ENCODE data around the gene DCAF16.
"Not testable (repeated sequence)": the region's sequence is repeated elsewhere in the genome, so short reads cannot be mapped to it uniquely, and the experiment has no call there.

Gene DCAF16

GRCh38 chr4:17810260-17811077 lies at the start of gene DCAF16, which contains the start of gene NCAPG:
TSS of gene DCAF16 (minus strand) at chr4:17810757. CDS start at chr4:17804141, 6,616 bp downstream.
TSS of gene NCAPG (plus strand) at chr4:17810979. CDS start at chr4:17811078, 99 bp downstream.
- Histone ChIP-seq H3K36me3 (peaks cover 71% of the 10 kb centered on the region), H3K27me3 (ENCODE audit: insufficient read depth, low read depth, severe bottlenecking) (no peaks in the 10 kb centered on the region), H3K27ac (peak within 1 kb of the TSS; percentile 95), H3K4me3 (ENCODE audit: low read depth, low read length) (peak within 1 kb of the TSS; percentile 94), H3K9me3 (ENCODE audit: severe bottlenecking) (no peaks in the 10 kb centered on the region)
- TF ChIP-seq, protein P1, sequence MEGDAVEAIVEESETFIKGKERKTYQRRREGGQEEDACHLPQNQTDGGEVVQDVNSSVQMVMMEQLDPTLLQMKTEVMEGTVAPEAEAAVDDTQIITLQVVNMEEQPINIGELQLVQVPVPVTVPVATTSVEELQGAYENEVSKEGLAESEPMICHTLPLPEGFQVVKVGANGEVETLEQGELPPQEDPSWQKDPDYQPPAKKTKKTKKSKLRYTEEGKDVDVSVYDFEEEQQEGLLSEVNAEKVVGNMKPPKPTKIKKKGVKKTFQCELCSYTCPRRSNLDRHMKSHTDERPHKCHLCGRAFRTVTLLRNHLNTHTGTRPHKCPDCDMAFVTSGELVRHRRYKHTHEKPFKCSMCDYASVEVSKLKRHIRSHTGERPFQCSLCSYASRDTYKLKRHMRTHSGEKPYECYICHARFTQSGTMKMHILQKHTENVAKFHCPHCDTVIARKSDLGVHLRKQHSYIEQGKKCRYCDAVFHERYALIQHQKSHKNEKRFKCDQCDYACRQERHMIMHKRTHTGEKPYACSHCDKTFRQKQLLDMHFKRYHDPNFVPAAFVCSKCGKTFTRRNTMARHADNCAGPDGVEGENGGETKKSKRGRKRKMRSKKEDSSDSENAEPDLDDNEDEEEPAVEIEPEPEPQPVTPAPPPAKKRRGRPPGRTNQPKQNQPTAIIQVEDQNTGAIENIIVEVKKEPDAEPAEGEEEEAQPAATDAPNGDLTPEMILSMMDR (IDR thresholded peaks at IDR 0.05; ENCODE audit: low read depth, low read length), result no peak
- peak; percentile 100 for DNase-seq

DNA sequence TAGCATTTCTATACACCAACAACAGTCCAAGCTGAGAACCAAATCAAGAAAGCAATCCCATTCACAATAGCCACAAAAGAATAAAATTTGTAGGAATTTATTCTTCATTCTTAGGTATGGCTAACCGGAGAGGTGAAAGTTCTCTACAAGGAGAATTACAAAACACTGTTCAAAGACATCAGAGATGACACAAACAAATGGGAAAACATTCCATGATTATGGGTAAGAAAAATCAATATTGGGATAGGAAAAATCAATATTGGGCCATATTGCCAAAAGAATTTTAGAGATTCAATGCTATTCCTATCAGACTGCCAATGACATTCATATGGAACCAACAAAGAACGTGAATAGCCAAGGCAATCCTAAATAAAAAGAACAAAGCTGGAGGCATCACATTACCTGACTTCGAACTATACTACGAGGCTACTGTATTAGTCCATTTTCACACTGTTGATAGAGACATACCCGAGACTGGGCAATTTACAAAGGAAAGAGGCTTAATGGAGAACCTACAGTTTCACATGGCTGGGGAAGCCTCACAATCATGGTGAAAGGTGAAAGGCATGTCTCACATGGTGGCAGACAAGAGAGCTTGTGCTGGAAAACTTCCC lies 49.3 kb upstream of the DCAF16 start:
- TF ChIP-seq, protein P1 (IDR thresholded peaks at IDR 0.05; ENCODE audit: low read depth, low read length), result no peak
- Histone ChIP-seq H3K4me3 (ENCODE audit: low read depth, low read length) (no peak overlapping the region), H3K27ac (no peak overlapping the region), H3K36me3 (peaks cover 11% of the 10 kb centered on the region), H3K27me3 (ENCODE audit: insufficient read depth, low read depth, severe bottlenecking) (no peaks in the 10 kb centered on the region), H3K9me3 (ENCODE audit: severe bottlenecking) (peaks cover 2% of the 10 kb centered on the region)
- DNase-seq, result no peak

GRCh38 chr4:17854036-17854435 lies 43.5 kb upstream of the DCAF16 start:
- Histone ChIP-seq H3K9me3 (ENCODE audit: severe bottlenecking) (peaks cover 5% of the 10 kb centered on the region), H3K36me3 (no peaks in the 10 kb centered on the region), H3K4me3 (ENCODE audit: low read depth, low read length) (no peak overlapping the region), H3K27ac (no peak overlapping the region), H3K27me3 (ENCODE audit: insufficient read depth, low read depth, severe bottlenecking) (no peaks in the 10 kb centered on the region)
- peak; percentile 32 for DNase-seq
- TF ChIP-seq, protein P1 (IDR thresholded peaks at IDR 0.05; ENCODE audit: low read depth, low read length), result no peak

GRCh38 chr4:17851959-17852358 lies 41.4 kb upstream of the DCAF16 start:
- TF ChIP-seq, protein P1 (IDR thresholded peaks at IDR 0.05; ENCODE audit: low read depth, low read length), result no peak
- no peak overlapping the region for H3K4me3 ChIP-seq (ENCODE audit: low read depth, low read length)
- peaks cover 14% of the 10 kb centered on the region for H3K9me3 ChIP-seq (ENCODE audit: severe bottlenecking)
- H3K27me3 ChIP-seq (ENCODE audit: insufficient read depth, low read depth, severe bottlenecking), result no peaks in the 10 kb centered on the region
- no peak for DNase-seq
- no peak overlapping the region for H3K27ac ChIP-seq
- H3K36me3 ChIP-seq, result peaks cover 6% of the 10 kb centered on the region

DNA sequence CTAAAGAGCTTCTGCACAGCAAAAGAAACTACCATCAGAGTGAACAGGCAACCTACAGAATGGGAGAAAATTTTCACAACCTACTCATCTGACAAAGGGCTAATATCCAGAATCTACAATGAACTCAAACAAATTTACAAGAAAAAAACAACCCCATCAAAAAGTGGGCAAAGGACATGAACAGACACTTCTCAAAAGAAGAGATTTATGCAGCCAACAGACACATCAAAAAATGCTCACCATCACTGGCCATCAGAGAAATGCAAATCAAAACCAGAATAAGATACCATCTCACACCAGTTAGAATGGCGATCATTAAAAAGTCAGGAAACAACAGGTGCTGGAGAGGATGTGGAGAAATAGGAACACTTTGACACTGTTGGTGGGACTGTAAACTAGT lies 39.7 kb upstream of the DCAF16 start:
- peaks cover 18% of the 10 kb centered on the region for H3K36me3 ChIP-seq
- not testable (repeated sequence) for H3K4me3 ChIP-seq (ENCODE audit: low read depth, low read length); DNase-seq; H3K27me3 ChIP-seq (ENCODE audit: insufficient read depth, low read depth, severe bottlenecking); H3K27ac ChIP-seq
- H3K9me3 ChIP-seq (ENCODE audit: severe bottlenecking), result peaks cover 14% of the 10 kb centered on the region

GRCh38 chr4:17846266-17846665 lies 35.7 kb upstream of the DCAF16 start:
- H3K27me3 ChIP-seq (ENCODE audit: insufficient read depth, low read depth, severe bottlenecking), result no peaks in the 10 kb centered on the region
- DNase-seq, result no peak
- H3K4me3 ChIP-seq (ENCODE audit: low read depth, low read length), result no peak overlapping the region
- peaks cover 14% of the 10 kb centered on the region for H3K9me3 ChIP-seq (ENCODE audit: severe bottlenecking)
- TF ChIP-seq, protein P1 (IDR thresholded peaks at IDR 0.05; ENCODE audit: low read depth, low read length), result no peak
- peaks cover 57% of the 10 kb centered on the region for H3K36me3 ChIP-seq
- no peak overlapping the region for H3K27ac ChIP-seq
